Hematopoietic multipotent progenitor cell treated with erythropoietin and hydrocortisone succinate and interleukin-3 and kit ligand, for 8 days (in vitro differentiated cells): ENCODE results near the gene TRAPPC2.

Experiments used
- DNase-seq: peaks from one replicate; pipeline ENCODE4 v3.0.0-alpha.2; 2015

Gene TRAPPC2

DNA sequence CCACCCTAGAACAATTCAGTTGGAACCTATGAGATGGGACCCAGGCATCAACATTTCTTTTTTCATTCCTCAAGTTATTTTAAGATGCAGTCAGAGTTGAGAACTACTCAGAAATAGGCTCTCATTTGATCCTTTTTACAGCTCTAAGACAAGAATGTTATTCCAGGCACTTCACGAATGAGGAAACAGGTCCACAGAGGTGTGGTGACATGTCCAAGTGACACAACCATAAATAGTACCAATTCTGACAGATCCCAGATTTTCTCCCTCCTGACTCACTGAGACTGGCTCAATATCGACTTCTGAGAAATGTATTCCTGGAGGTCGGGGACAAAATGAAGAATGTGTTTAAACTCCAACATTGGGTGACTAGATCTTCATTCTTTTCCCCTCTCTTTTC is 70.4 kb downstream of the TRAPPC2 start:
- no peak for DNase-seq

DNA sequence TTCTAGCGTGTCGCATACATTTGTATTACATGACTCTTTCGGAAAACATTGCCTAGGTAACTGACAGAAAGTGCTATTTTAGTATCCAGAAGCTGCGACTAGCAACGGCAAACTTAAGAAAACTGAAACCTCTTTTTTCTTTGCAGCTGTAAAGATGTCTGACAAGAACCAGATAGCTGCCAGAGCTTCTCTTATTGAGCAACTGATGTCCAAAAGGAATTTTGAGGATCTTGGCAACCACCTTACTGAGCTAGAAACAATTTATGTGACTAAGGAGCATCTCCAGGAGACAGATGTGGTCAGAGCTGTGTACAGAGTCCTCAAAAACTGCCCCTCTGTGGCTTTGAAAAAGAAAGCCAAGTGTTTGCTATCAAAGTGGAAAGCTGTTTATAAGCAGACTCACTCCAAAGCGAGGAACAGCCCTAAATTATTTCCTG is 72.0 kb downstream of the TRAPPC2 start:
- DNase-seq = no peak
